ENCODE results near the gene SPECC1.
A peak's percentile ranks its signal among the peaks of the same experiment; 100 is the strongest.
"Not testable (repeated sequence)": the region's sequence is repeated elsewhere in the genome, so short reads cannot be mapped to it uniquely, and the experiment has no call there.

SPECC1 gene

GRCh38 chr17:20009302-20010098 is at the start of gene SPECC1:
Gene SPECC1, plus strand, starts transcription at chr17:20009359. Its CDS starts 87,293 bp downstream, at chr17:20096652.
- H3K4me1 Mint-ChIP-seq: peaks cover 10% of the 10 kb centered on the region
- peak within 1 kb of the TSS; percentile 77 to 78 for H3K4me3 Mint-ChIP-seq
- DNase-seq: peak; percentile 88 to 95
- H3K27me3 Mint-ChIP-seq: peaks cover 83% of the 10 kb centered on the region
- no peak within 1 kb of the TSS for H3K27ac Mint-ChIP-seq
- no peaks in the 10 kb centered on the region for H3K9me3 Mint-ChIP-seq
- peak; percentile 98 for ATAC-seq

- H3K27ac Mint-ChIP-seq, DNase-seq, H3K9me3 Mint-ChIP-seq, H3K4me3 Mint-ChIP-seq, H3K27me3 Mint-ChIP-seq, ATAC-seq: not testable (repeated sequence)
- H3K4me1 Mint-ChIP-seq: peaks cover 22% of the 10 kb centered on the region
These were observed 46.2 kb upstream of the SPECC1 start for GRCh38 chr17:19962954-19963353.

- no peak for DNase-seq
- peaks cover 54% of the 10 kb centered on the region for H3K4me1 Mint-ChIP-seq
- no peak for ATAC-seq
- no peaks in the 10 kb centered on the region for H3K9me3 Mint-ChIP-seq
- peak overlapping the region in 1 of 2 donors; percentile 7 for H3K27ac Mint-ChIP-seq
- no peak overlapping the region for H3K4me3 Mint-ChIP-seq
- no peaks in the 10 kb centered on the region for H3K27me3 Mint-ChIP-seq
These were observed 36.0 kb upstream of the SPECC1 start for GRCh38 chr17:19973156-19973555.

GRCh38 chr17:19975601-19976000 is 33.6 kb upstream of the SPECC1 start:
- Mint-ChIP-seq H3K9me3 (no peaks in the 10 kb centered on the region), H3K4me1 (peaks cover 65% of the 10 kb centered on the region)
- ATAC-seq: no peak

GRCh38 chr17:19977293-19978208 is 31.6 kb upstream of the SPECC1 start, which contains the start of gene AKAP10:
Gene AKAP10, minus strand, starts transcription at chr17:19977828. Its CDS starts 149 bp downstream, at chr17:19977679.
- Mint-ChIP-seq H3K4me1 (peaks cover 55% of the 10 kb centered on the region), H3K27ac (peak within 1 kb of the TSS; percentile 98), H3K9me3 (no peaks in the 10 kb centered on the region), H3K4me3 (peak within 1 kb of the TSS; percentile 98 to 100), H3K27me3 (no peaks in the 10 kb centered on the region)
- DNase-seq (peak; percentile 88 to 93), ATAC-seq (peak; percentile 88)

More at GRCh38 chr17:19975601-19976000, 33.6 kb upstream of the SPECC1 start:
- no peak for DNase-seq
- no peaks in the 10 kb centered on the region for H3K27me3 Mint-ChIP-seq
- peak overlapping the region; percentile 17 to 72 for H3K4me3 Mint-ChIP-seq
- H3K27ac Mint-ChIP-seq: peak overlapping the region; percentile 13 to 79

- ATAC-seq (peak; percentile 43), DNase-seq (peak; percentile 28 to 44)
- H3K9me3 Mint-ChIP-seq: no peaks in the 10 kb centered on the region
- H3K27ac Mint-ChIP-seq: peak overlapping the region; percentile 98
- H3K4me1 Mint-ChIP-seq: peaks cover 50% of the 10 kb centered on the region
- no peaks in the 10 kb centered on the region for H3K27me3 Mint-ChIP-seq
- peak overlapping the region; percentile 98 to 100 for H3K4me3 Mint-ChIP-seq
These were observed 30.9 kb upstream of the SPECC1 start for GRCh38 chr17:19978209-19978802.

- H3K4me1 Mint-ChIP-seq: peaks cover 45% of the 10 kb centered on the region
- no peak for DNase-seq
- H3K4me3 Mint-ChIP-seq: peak overlapping the region; percentile 98 to 100
- H3K27ac Mint-ChIP-seq: peak overlapping the region in 1 of 2 donors; percentile 98
- no peak for ATAC-seq
- no peaks in the 10 kb centered on the region for H3K9me3 Mint-ChIP-seq
- H3K27me3 Mint-ChIP-seq: no peaks in the 10 kb centered on the region
These were observed 30.4 kb upstream of the SPECC1 start for GRCh38 chr17:19978805-19979211.

- no peaks in the 10 kb centered on the region for H3K9me3 Mint-ChIP-seq
- no peaks in the 10 kb centered on the region for H3K27me3 Mint-ChIP-seq
- H3K4me1 Mint-ChIP-seq: peaks cover 33% of the 10 kb centered on the region
- no peak overlapping the region for H3K27ac Mint-ChIP-seq
- no peak overlapping the region for H3K4me3 Mint-ChIP-seq
- no peak for DNase-seq
- no peak for ATAC-seq
These were observed 29.0 kb upstream of the SPECC1 start for GRCh38 chr17:19979917-19980770.

GRCh38 chr17:19986941-19987861 is 22.0 kb upstream of the SPECC1 start:
- DNase-seq (no peak), ATAC-seq (no peak)
- H3K4me1 Mint-ChIP-seq: no peaks in the 10 kb centered on the region
- H3K9me3 Mint-ChIP-seq: no peaks in the 10 kb centered on the region
- H3K4me3 Mint-ChIP-seq: no peak overlapping the region
- H3K27ac Mint-ChIP-seq: no peak overlapping the region
- H3K27me3 Mint-ChIP-seq: no peaks in the 10 kb centered on the region

GRCh38 chr17:19987897-19988296 is 21.3 kb upstream of the SPECC1 start:
- H3K9me3 Mint-ChIP-seq: no peaks in the 10 kb centered on the region
- no peaks in the 10 kb centered on the region for H3K27me3 Mint-ChIP-seq
- no peak overlapping the region for H3K27ac Mint-ChIP-seq
- DNase-seq (no peak), ATAC-seq (no peak)
- H3K4me3 Mint-ChIP-seq: no peak overlapping the region
- no peaks in the 10 kb centered on the region for H3K4me1 Mint-ChIP-seq

GRCh38 chr17:19991252-19991885 is 17.8 kb upstream of the SPECC1 start:
- H3K27me3 Mint-ChIP-seq: no peaks in the 10 kb centered on the region
- DNase-seq (no peak), ATAC-seq (no peak)
- no peak overlapping the region for H3K27ac Mint-ChIP-seq
- no peak overlapping the region for H3K4me3 Mint-ChIP-seq
- H3K4me1 Mint-ChIP-seq: peaks cover 7% of the 10 kb centered on the region
- H3K9me3 Mint-ChIP-seq: no peaks in the 10 kb centered on the region

GRCh38 chr17:19992803-19993713 is 16.1 kb upstream of the SPECC1 start:
- Mint-ChIP-seq H3K4me1 (peaks cover 7% of the 10 kb centered on the region), H3K27me3 (peaks cover 8% of the 10 kb centered on the region), H3K4me3 (peak overlapping the region; percentile 64 to 69), H3K9me3 (no peaks in the 10 kb centered on the region), H3K27ac (peak overlapping the region in 1 of 2 donors; percentile 72)
- peak; percentile 71 to 81 for DNase-seq
- ATAC-seq: peak; percentile 99
